Mammary epithelial cell (primary cell): ENCODE measurements around the gene NPDC1.

Experiments
- EZH2 ChIP-seq: IDR thresholded peaks from 2 replicates; pipeline ENCODE4 v1.6.1; 2012; ENCODE audit warnings: low read length, inconsistent platforms, borderline replicate concordance
- TF ChIP-seq, protein P1 (sequence below), 2 donors: IDR thresholded peaks in 1 of 2; conservative IDR thresholded peaks in 1 of 2; 2 replicates each; pipeline ENCODE4 v1.5.1; 2011 to 2012; ENCODE audit warnings: inconsistent platforms in 2 of 2, low read length in 2 of 2, mild to moderate bottlenecking in 2 of 2, control low read depth in 1 of 2, low read depth in 1 of 2; ENCODE audit not compliant: insufficient read depth in 1 of 2; ENCODE audit errors: extremely low read depth in 1 of 2

- TF ChIP-seq, protein P1, sequence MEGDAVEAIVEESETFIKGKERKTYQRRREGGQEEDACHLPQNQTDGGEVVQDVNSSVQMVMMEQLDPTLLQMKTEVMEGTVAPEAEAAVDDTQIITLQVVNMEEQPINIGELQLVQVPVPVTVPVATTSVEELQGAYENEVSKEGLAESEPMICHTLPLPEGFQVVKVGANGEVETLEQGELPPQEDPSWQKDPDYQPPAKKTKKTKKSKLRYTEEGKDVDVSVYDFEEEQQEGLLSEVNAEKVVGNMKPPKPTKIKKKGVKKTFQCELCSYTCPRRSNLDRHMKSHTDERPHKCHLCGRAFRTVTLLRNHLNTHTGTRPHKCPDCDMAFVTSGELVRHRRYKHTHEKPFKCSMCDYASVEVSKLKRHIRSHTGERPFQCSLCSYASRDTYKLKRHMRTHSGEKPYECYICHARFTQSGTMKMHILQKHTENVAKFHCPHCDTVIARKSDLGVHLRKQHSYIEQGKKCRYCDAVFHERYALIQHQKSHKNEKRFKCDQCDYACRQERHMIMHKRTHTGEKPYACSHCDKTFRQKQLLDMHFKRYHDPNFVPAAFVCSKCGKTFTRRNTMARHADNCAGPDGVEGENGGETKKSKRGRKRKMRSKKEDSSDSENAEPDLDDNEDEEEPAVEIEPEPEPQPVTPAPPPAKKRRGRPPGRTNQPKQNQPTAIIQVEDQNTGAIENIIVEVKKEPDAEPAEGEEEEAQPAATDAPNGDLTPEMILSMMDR (conservative IDR thresholded peaks at IDR 0.05 in 1 of 2, IDR thresholded peaks at IDR 0.05 in 1 of 2; ENCODE audit: extremely low read depth in 1 of 2, insufficient read depth in 1 of 2, low read depth in 1 of 2, low read length in 2 of 2): no peak
- no peak for TF ChIP-seq EZH2
These were observed 17.5 kb upstream of the NPDC1 start for GRCh38 chr9:137063311-137064026.
